ENCODE measurements around the gene PRKAR1B. TPM values are rescaled to one million over a fixed set of nuclear protein-coding genes. Genes with fewer than 3 reads are reported as not detected.

Gene PRKAR1B
- total and polyA plus RNA-seq, 2 donors (not counting 1 experiment from before 2014, with no cell fraction given) = 4.5 to 8.6 TPM

DNA sequence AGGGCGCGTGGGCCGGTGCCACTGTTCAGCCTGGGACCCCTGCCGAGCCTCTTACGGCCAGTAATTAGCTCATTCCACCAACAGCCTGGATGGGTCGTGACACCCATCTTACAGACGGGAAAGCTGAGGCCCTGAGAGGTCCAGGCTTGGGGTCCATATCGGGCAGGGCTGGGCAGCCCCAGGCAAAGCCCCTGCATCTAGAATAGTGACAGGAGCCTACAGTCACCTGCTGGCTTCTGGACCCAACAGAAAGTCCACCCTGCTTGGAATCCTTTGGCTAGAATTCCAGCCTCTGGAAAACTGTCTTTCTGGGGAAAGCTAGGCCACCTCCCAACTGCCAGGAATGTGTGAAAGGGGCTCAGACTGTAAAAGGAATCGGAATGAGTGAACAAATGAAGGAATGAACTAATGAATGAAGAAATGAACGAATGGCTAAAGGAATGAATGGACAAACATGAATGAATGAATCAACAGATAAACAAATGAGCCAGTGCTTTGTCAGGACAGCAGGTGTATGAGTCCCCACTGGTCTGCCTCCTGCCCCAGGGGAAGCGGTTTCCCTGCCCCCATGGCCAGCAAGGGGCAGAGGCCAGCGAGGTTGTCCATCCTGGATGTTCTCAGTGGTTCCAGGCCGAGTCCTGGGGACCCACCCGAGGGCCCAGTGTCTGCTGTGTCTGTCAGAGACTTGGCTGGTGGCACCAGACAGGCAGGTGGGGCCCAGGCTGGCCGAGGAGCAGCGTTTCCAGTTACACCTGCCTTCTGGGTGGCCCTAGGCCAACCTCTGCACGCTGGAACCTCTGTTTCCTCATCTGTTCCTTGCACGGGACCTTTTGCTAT, 183.4 kb downstream of the PRKAR1B start:
- no peak overlapping the region for H2AFZ ChIP-seq (ENCODE audit: insufficient read depth, low read depth, low read length, poor library complexity, severe bottlenecking)
- WGBS (ENCODE audit: insufficient coverage) = 86% methylated on average over 18 of the region's 18 CpGs
- no peaks in the 10 kb centered on the region for H3K27me3 Mint-ChIP-seq
- H4K20me1 ChIP-seq (ENCODE audit: control insufficient read depth, insufficient read depth, low read length, poor library complexity, severe bottlenecking) = no peaks in the 10 kb centered on the region
- ChIA-PET CTCF (no interaction called here), POLR2A (no interaction called here)
- no peak overlapping the region for H3K4me2 ChIP-seq (replicated peaks; ENCODE audit: low read depth, low read length, poor library complexity, severe bottlenecking)
- ATAC-seq (ENCODE audit: low read depth) (no peak), DNase-seq (no peak)
- no peaks in the 10 kb centered on the region for H3K27me3 ChIP-seq (replicated peaks in 1 of 4; ENCODE audit: control extremely low read depth in 1 of 4, control insufficient read depth in 3 of 4, insufficient read depth in 4 of 4, low read length in 3 of 4)
- no peak overlapping the region for H3K4me3 Mint-ChIP-seq
- no peaks in the 10 kb centered on the region for H3K9me3 Mint-ChIP-seq (ENCODE audit: insufficient read depth)
- no peak overlapping the region for H3K9ac ChIP-seq (ENCODE audit: low read length)
- no peak overlapping the region for H3K4me3 ChIP-seq (ENCODE audit: control extremely low read depth in 1 of 5, extremely low read depth in 1 of 5, insufficient read depth in 1 of 5, low read depth in 2 of 5, low read length in 4 of 5)
- intact Hi-C loops (cut with micrococcal nuclease) = no loop called here
- H3K4me1 Mint-ChIP-seq = peaks cover 4% of the 10 kb centered on the region
- TF ChIP-seq EZH2 (IDR thresholded peaks at IDR 0.05; ENCODE audit: borderline replicate concordance, insufficient read depth, low read depth, low read length, poor library complexity, severe bottlenecking) (no peak), CTCF (IDR thresholded peaks at IDR 0.05) (no peak)
- H3K36me3 ChIP-seq (replicated peaks in 1 of 2; ENCODE audit: control extremely low read depth in 1 of 2, control insufficient read depth in 1 of 2, extremely low read depth in 1 of 2, insufficient read depth in 2 of 2, low read length in 1 of 2) = no peaks in the 10 kb centered on the region
- H3K27ac Mint-ChIP-seq = no peak overlapping the region
- no peak overlapping the region for H3K27ac ChIP-seq (ENCODE audit: low read length in 2 of 2)
- H3K9me3 ChIP-seq (ENCODE audit: control extremely low read depth in 1 of 3, control insufficient read depth in 2 of 3, insufficient read depth in 1 of 3, low read length in 2 of 3) = peaks cover 0 to 19% (median 0%) of the 10 kb centered on the region in 3 donors
- no peaks in the 10 kb centered on the region for H3K79me2 ChIP-seq (ENCODE audit: control insufficient read depth, insufficient read depth, low read length)
- no peaks in the 10 kb centered on the region for H3K4me1 ChIP-seq (ENCODE audit: control insufficient read depth in 2 of 2, insufficient read depth in 2 of 2, low read length in 2 of 2)

- no peak overlapping the region for H3K4me2 ChIP-seq (replicated peaks; ENCODE audit: low read depth, low read length, poor library complexity, severe bottlenecking)
- Mint-ChIP-seq H3K4me1 (peaks cover 4% of the 10 kb centered on the region), H3K9me3 (ENCODE audit: insufficient read depth) (no peaks in the 10 kb centered on the region), H3K27ac (no peak overlapping the region), H3K27me3 (no peaks in the 10 kb centered on the region), H3K4me3 (no peak overlapping the region)
- H3K9ac ChIP-seq (ENCODE audit: low read length) = no peak overlapping the region
- ChIA-PET POLR2A (no interaction called here), CTCF (no interaction called here)
- TF ChIP-seq EZH2 (IDR thresholded peaks at IDR 0.05; ENCODE audit: borderline replicate concordance, insufficient read depth, low read depth, low read length, poor library complexity, severe bottlenecking) (no peak), CTCF (IDR thresholded peaks at IDR 0.05) (no peak)
- H3K27me3 ChIP-seq (replicated peaks in 1 of 4; ENCODE audit: control extremely low read depth in 1 of 4, control insufficient read depth in 3 of 4, insufficient read depth in 4 of 4, low read length in 3 of 4) = no peaks in the 10 kb centered on the region
- peaks cover 0 to 19% (median 0%) of the 10 kb centered on the region in 3 donors for H3K9me3 ChIP-seq (ENCODE audit: control extremely low read depth in 1 of 3, control insufficient read depth in 2 of 3, insufficient read depth in 1 of 3, low read length in 2 of 3)
- H4K20me1 ChIP-seq (ENCODE audit: control insufficient read depth, insufficient read depth, low read length, poor library complexity, severe bottlenecking) = no peaks in the 10 kb centered on the region
- no peaks in the 10 kb centered on the region for H3K4me1 ChIP-seq (ENCODE audit: control insufficient read depth in 2 of 2, insufficient read depth in 2 of 2, low read length in 2 of 2)
- 74% methylated on average over 27 of the region's 27 CpGs for WGBS (ENCODE audit: insufficient coverage)
- H3K79me2 ChIP-seq (ENCODE audit: control insufficient read depth, insufficient read depth, low read length) = no peaks in the 10 kb centered on the region
- no peak overlapping the region for H3K27ac ChIP-seq (ENCODE audit: low read length in 2 of 2)
- ATAC-seq (ENCODE audit: low read depth) = no peak
- H2AFZ ChIP-seq (ENCODE audit: insufficient read depth, low read depth, low read length, poor library complexity, severe bottlenecking) = no peak overlapping the region
- H3K36me3 ChIP-seq (replicated peaks in 1 of 2; ENCODE audit: control extremely low read depth in 1 of 2, control insufficient read depth in 1 of 2, extremely low read depth in 1 of 2, insufficient read depth in 2 of 2, low read length in 1 of 2) = no peaks in the 10 kb centered on the region
- intact Hi-C loops (cut with micrococcal nuclease) = no loop called here
- no peak overlapping the region for H3K4me3 ChIP-seq (ENCODE audit: control extremely low read depth in 1 of 5, extremely low read depth in 1 of 5, insufficient read depth in 1 of 5, low read depth in 2 of 5, low read length in 4 of 5)
- DNase-seq = no peak
These were observed 184.2 kb downstream of the PRKAR1B start for GRCh38 chr7:542713-543500.

Measured in B cell (primary cell).